Measurements from ENCODE around the gene GORAB.
A peak's percentile ranks its signal among the peaks of the same experiment; 100 is the strongest.

GORAB gene

DNA sequence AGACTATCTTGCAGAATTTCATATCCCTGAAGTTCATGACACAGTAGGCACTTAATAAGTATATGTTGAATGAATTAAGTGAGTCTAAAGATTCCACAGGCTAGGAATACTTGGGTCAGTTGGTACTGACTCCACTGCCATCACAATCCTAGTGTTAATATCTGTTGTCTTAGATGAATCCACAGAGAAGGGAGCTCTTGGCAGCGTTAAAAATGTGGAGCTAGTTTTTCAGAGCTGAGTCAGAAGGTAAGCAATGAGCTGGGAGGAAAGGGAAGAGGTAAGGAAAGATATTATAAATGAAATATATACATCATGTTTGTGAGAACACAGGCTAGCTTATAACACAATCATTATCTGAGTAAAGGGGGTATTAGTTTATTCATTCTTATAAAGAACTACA is 21.8 kb upstream of the GORAB start:
- H3K36me3 ChIP-seq (ENCODE audit: insufficient read depth, low read length), result no peaks in the 10 kb centered on the region
- H3K9me3 ChIP-seq (ENCODE audit: low read depth, low read length), result no peaks in the 10 kb centered on the region
- DNase-seq (ENCODE audit: low read depth, low spot score), result no peak

DNA sequence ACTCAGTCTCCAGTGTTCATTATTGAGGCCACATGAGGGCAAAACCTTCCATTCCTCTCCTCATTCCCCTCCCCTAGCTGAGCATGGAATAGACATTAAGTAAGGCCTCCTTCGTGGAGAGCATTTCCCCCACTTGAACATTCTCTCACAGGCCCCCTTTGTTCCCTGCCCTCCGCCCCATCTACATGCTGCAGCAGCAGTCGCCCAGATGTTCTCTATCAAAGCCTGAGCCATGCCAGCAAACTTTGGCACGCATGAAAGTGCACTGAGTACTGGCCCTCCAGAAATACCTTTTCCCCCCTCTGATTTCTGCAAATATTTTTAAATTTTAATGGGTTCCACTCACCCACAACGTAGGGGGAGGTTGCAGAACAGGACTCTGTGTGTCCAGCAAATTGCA is 20.9 kb upstream of the GORAB start:
- no peak overlapping the region for H3K4me3 ChIP-seq
- H3K36me3 ChIP-seq (ENCODE audit: insufficient read depth, low read length), result no peaks in the 10 kb centered on the region
- TF ChIP-seq EZH2 (IDR thresholded peaks at IDR 0.05) (no peak), POLR2AphosphoS5 (IDR thresholded peaks at IDR 0.05; ENCODE audit: borderline replicate concordance, low read depth, low read length) (no peak), FOXP2 (optimal IDR thresholded peaks at IDR 0.05; ENCODE audit: control extremely low read depth, extremely low read length, insufficient read depth) (no peak)
- no peak for DNase-seq (ENCODE audit: low read depth, low spot score)
- no peaks in the 10 kb centered on the region for H3K9me3 ChIP-seq (ENCODE audit: low read depth, low read length)
- no peak overlapping the region for H3K27ac ChIP-seq
- no peak overlapping the region for H3K9ac ChIP-seq (ENCODE audit: insufficient read length)

More for the DNA sequence above, 21.8 kb upstream of the GORAB start:
- TF ChIP-seq FOXP2 (optimal IDR thresholded peaks at IDR 0.05; ENCODE audit: control extremely low read depth, extremely low read length, insufficient read depth), result no peak
- no peak for TF ChIP-seq POLR2AphosphoS5 (IDR thresholded peaks at IDR 0.05; ENCODE audit: borderline replicate concordance, low read depth, low read length)
- TF ChIP-seq EZH2 (IDR thresholded peaks at IDR 0.05), result no peak
- Histone ChIP-seq H3K9ac (ENCODE audit: insufficient read length) (no peak overlapping the region), H3K27ac (no peak overlapping the region), H3K4me3 (no peak overlapping the region)

DNA sequence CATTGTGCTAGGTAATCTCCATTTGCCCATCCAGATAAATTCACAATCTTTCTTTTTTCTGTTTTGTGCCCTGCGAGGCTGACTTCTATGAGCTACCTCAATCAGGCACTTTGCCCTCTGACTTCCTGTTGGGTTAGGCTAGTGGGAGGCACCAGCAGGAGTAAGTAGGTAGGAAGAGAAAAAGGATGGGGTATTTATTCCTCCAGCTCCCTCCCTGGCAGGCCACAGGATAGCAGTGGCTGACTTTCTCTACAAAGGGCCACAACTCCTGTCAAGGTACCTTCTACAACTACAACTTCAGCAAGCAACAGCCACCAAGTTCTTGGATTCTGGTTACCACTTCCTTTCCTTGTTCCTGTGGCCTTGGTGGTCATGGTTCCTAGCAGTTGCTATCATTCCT is 18.8 kb upstream of the GORAB start:
- no peaks in the 10 kb centered on the region for H3K36me3 ChIP-seq (ENCODE audit: insufficient read depth, low read length)
- no peak overlapping the region for H3K4me3 ChIP-seq
- no peak overlapping the region for H3K27ac ChIP-seq
- no peak overlapping the region for H3K9ac ChIP-seq (ENCODE audit: insufficient read length)
- TF ChIP-seq POLR2AphosphoS5 (IDR thresholded peaks at IDR 0.05; ENCODE audit: borderline replicate concordance, low read depth, low read length) (no peak), EZH2 (IDR thresholded peaks at IDR 0.05) (no peak), FOXP2 (optimal IDR thresholded peaks at IDR 0.05; ENCODE audit: control extremely low read depth, extremely low read length, insufficient read depth) (no peak)
- no peaks in the 10 kb centered on the region for H3K9me3 ChIP-seq (ENCODE audit: low read depth, low read length)
- DNase-seq (ENCODE audit: low read depth, low spot score), result no peak

DNA sequence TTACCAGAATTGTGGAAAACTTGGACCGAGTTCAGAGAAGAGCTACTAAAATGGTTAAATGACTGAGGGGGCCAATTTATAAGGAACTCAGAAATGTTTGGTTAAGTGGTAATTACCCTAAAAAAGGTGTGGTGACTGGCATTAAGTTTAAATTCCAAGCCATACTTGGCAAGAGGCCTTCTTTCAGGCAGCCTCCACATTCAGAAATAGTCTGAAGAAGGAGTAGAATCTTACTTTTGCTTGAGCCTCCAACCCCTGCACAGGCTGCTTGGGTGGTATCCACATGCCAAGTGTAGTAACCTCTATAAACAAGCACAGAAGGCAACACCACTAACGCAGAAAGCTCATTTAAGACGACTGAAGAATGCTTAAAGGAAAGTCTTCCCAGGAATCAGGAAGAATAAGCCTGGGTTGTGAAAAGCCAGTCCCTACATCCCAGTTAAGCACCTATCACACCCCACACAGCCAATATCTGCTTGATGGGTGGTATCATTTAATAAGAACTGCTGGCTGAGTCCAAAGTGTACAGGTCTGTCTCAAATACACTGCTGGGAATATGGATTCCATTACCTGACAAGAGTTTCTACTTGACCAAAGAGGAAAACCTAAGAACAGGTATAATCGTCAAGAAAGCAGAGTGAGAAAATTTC is 13.7 kb upstream of the GORAB start:
- no peak for DNase-seq (ENCODE audit: low read depth, low spot score)
- Histone ChIP-seq H3K27ac (no peak overlapping the region), H3K36me3 (ENCODE audit: insufficient read depth, low read length) (no peaks in the 10 kb centered on the region), H3K9me3 (ENCODE audit: low read depth, low read length) (no peaks in the 10 kb centered on the region), H3K9ac (ENCODE audit: insufficient read length) (no peak overlapping the region), H3K4me3 (no peak overlapping the region)
- TF ChIP-seq EZH2 (IDR thresholded peaks at IDR 0.05), result no peak
- TF ChIP-seq POLR2AphosphoS5 (IDR thresholded peaks at IDR 0.05; ENCODE audit: borderline replicate concordance, low read depth, low read length), result no peak
- TF ChIP-seq FOXP2 (optimal IDR thresholded peaks at IDR 0.05; ENCODE audit: control extremely low read depth, extremely low read length, insufficient read depth), result no peak

DNA sequence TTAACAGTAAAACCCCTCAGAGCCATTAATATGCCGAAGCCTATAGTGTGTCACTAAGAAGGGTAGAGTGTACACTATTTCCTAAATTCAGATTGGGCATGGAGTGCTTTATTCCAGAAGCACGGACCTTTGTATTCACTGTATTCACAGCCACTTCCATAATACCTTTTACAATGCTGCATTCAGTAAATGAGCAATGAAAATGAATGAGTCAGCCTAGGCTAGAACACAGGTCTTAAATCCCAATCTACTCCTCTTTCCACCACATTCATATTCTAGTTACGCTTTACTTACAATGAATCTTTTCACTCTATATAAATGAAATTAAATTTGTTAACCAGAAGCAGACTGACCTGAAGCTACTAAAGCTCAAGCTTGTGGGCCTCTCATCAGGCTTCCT is 13.0 kb upstream of the GORAB start:
- no peak overlapping the region for H3K4me3 ChIP-seq
- H3K27ac ChIP-seq, result no peak overlapping the region
- TF ChIP-seq POLR2AphosphoS5 (IDR thresholded peaks at IDR 0.05; ENCODE audit: borderline replicate concordance, low read depth, low read length), result no peak
- H3K9ac ChIP-seq (ENCODE audit: insufficient read length), result no peak overlapping the region
- no peak for DNase-seq (ENCODE audit: low read depth, low spot score)
- H3K36me3 ChIP-seq (ENCODE audit: insufficient read depth, low read length), result no peaks in the 10 kb centered on the region
- H3K9me3 ChIP-seq (ENCODE audit: low read depth, low read length), result no peaks in the 10 kb centered on the region

DNA sequence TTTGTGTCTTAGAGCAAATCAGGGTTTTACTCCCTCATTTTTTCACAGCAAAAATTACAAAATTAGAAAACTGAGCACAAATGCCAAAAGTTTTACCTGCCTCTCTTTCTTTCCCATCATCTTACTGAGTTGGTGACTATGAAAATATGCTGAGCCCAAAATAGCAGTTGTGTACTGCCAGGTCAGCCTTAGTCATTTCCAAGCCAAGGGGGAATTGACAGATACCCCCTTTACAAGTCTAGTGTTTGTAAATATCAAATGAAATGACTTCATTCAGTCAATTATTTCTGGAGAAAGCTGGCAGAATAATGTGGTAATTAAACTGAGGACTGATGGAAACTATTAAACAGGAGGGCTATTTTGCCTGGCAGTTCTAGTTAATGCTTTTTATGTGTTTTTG is 11.4 kb upstream of the GORAB start:
- Histone ChIP-seq H3K27ac (no peak overlapping the region), H3K36me3 (ENCODE audit: insufficient read depth, low read length) (no peaks in the 10 kb centered on the region), H3K4me3 (no peak overlapping the region), H3K9me3 (ENCODE audit: low read depth, low read length) (no peaks in the 10 kb centered on the region), H3K9ac (ENCODE audit: insufficient read length) (no peak overlapping the region)
- no peak for DNase-seq (ENCODE audit: low read depth, low spot score)
- TF ChIP-seq FOXP2 (optimal IDR thresholded peaks at IDR 0.05; ENCODE audit: control extremely low read depth, extremely low read length, insufficient read depth), result no peak
- TF ChIP-seq EZH2 (IDR thresholded peaks at IDR 0.05), result no peak
- no peak for TF ChIP-seq POLR2AphosphoS5 (IDR thresholded peaks at IDR 0.05; ENCODE audit: borderline replicate concordance, low read depth, low read length)

DNA sequence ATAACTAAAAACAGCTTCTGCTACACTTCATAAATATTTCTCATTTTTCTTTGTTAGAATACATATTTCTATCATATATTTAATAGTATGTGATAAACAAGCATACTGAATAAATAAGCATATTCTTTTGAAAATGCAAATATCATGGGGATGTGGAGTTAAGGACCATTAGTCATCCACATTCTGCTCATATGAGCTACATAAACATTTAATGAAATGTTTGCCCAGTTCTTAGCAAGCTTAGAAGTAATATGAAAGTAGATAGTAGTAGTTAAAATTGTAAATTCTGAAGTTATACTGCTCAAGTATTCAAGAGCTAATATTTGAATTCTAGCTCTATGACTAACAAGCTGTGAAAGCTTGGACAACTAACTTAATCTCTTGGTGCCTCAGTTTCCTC is 10.1 kb upstream of the GORAB start:
- no peak for DNase-seq (ENCODE audit: low read depth, low spot score)
- TF ChIP-seq EZH2 (IDR thresholded peaks at IDR 0.05), result no peak
- TF ChIP-seq POLR2AphosphoS5 (IDR thresholded peaks at IDR 0.05; ENCODE audit: borderline replicate concordance, low read depth, low read length), result no peak
- TF ChIP-seq FOXP2 (optimal IDR thresholded peaks at IDR 0.05; ENCODE audit: control extremely low read depth, extremely low read length, insufficient read depth), result no peak
- Histone ChIP-seq H3K4me3 (no peak overlapping the region), H3K9ac (ENCODE audit: insufficient read length) (no peak overlapping the region), H3K36me3 (ENCODE audit: insufficient read depth, low read length) (no peaks in the 10 kb centered on the region), H3K9me3 (ENCODE audit: low read depth, low read length) (no peaks in the 10 kb centered on the region), H3K27ac (no peak overlapping the region)

DNA sequence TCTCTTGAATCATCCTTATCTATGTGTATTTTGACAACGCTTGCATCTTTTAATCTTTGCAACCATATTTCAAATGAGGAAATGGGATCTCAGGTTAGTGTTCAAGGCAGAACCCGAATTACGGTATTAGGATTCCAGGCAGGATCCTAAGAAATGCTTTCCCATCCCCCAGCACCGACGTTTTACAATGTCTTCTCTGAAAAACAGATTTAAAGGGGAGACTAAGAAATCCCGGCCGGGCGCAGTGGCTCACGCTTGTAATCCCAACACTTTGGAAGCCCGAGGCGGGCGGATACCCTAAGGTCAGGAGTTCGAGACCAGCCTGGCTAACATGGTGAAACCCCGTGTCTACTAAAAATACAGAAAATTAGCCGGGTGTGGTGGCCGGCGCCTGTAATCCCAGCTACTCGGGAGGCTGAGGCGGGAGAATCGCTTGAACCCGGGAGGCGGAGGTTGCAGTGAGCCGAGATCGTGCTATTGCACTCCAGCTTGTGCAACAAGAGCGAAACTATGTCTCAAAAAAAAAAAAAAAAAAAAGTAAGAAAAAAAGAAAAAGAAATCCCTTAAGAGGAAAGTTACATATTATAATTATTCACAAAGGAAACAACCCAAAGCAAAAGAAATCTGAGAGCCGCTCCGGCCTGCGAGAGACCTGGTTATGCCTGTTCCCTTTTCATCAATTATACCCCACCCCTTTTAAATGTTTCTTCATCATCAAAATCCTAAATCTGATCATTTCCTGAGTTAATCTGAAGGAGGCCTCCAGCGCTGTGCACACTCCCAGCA is 801 bp upstream of the GORAB start:
- peaks cover 2% of the 10 kb centered on the region; the same call in 1 of the 2 replicates for H3K9me3 ChIP-seq (ENCODE audit: low read depth, low read length)
- TF ChIP-seq POLR2AphosphoS5 (IDR thresholded peaks at IDR 0.05; ENCODE audit: borderline replicate concordance, low read depth, low read length) (no peak), EZH2 (IDR thresholded peaks at IDR 0.05) (no peak), FOXP2 (optimal IDR thresholded peaks at IDR 0.05; ENCODE audit: control extremely low read depth, extremely low read length, insufficient read depth) (no peak)
- H3K9ac ChIP-seq (ENCODE audit: insufficient read length), result peak overlapping the region; percentile 99
- no peak for DNase-seq (ENCODE audit: low read depth, low spot score)
- peak overlapping the region; percentile 92 for H3K27ac ChIP-seq
- peaks cover 9% of the 10 kb centered on the region for H3K36me3 ChIP-seq (ENCODE audit: insufficient read depth, low read length)
- peak overlapping the region; percentile 99 for H3K4me3 ChIP-seq
